SK-N-MC (cell line): ENCODE measurements around the gene MOV10L1.

ENCODE experiments used
- EZH2 ChIP-seq: fragments of 200-600 bp; sonication (generic); IDR thresholded peaks from one replicate; pipeline ENCODE4 v1.6.1; 2017; ENCODE audit warnings: antibody characterized with exemption
- FOXP2 ChIP-seq: optimal IDR thresholded peaks from 2 replicates; pipeline ENCODE3; 2011; ENCODE audit warnings: mild to moderate bottlenecking, moderate library complexity; ENCODE audit not compliant: insufficient read depth; ENCODE audit errors: extremely low read length, control extremely low read depth
- POLR2AphosphoS5 ChIP-seq: IDR thresholded peaks from 2 replicates; pipeline ENCODE4 v1.6.1; 2012; ENCODE audit warnings: mild to moderate bottlenecking, low read depth, low read length, borderline replicate concordance

DNA sequence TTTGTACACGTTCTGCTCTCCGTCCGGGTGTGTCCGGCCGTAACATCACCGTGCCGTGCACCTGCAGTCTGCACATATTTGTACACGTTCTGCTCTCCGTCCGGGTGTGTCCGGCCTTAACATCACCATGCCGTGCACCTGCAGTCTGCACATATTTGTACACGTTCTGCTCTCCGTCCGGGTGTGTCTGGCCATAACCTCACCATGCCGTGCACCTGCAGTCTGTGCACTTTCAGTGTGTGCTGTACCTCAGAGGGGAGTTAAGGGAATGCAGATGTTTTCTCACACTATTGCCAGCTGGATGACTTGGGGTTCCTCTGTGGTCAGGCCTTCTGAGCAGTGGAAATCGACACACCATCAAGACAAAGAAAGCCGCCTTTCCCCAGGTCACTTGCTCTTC lies 35.9 kb upstream of the MOV10L1 start:
- TF ChIP-seq EZH2 (no peak), POLR2AphosphoS5 (no peak), FOXP2 (no peak)
